GM12878 (cell line): ENCODE measurements around the gene MBD5.

Experiments
- ASH2L ChIP-seq: fragments of 300-600, 200-600 bp; sonication (generic); IDR thresholded peaks from 2 replicates; pipeline ENCODE4 v1.6.1; 2017; ENCODE audit warnings: low read depth, mild to moderate bottlenecking, borderline replicate concordance
- ATF7 ChIP-seq: fragments of 450-650 bp; IDR thresholded peaks from 2 replicates; pipeline ENCODE4 v1.6.1; 2016; ENCODE audit warnings: low read depth, mild to moderate bottlenecking
- CTCF ChIP-seq, 3 experiments: IDR thresholded peaks in 2 of 3; conservative IDR thresholded peaks in 1 of 3; 2 replicates each; pipeline ENCODE4 v1.5.1; 2011; ENCODE audit warnings: low read depth in 3 of 3, low read length in 3 of 3, mild to moderate bottlenecking in 3 of 3, control low read depth in 2 of 3, moderate library complexity in 2 of 3, inconsistent platforms in 1 of 3, mixed read lengths in 1 of 3; ENCODE audit not compliant: control insufficient read depth in 2 of 3, insufficient read depth in 1 of 3; ENCODE audit errors: extremely low read depth in 1 of 3
- EP300 ChIP-seq, 2 experiments: fragments of 150-350 bp in 1 of 2; IDR thresholded peaks; 2 replicates each; pipeline ENCODE4 v1.6.1; 2011 to 2012; ENCODE audit warnings: low read depth in 2 of 2, low read length in 2 of 2, borderline replicate concordance in 1 of 2, improper control_type of control experiment in 1 of 2, inconsistent platforms in 1 of 2; ENCODE audit not compliant: control insufficient read depth in 1 of 2
- EZH2 ChIP-seq: IDR thresholded peaks from 2 replicates; pipeline ENCODE4 v1.6.1; 2012; ENCODE audit warnings: low read depth, mild to moderate bottlenecking, control low read depth, inconsistent platforms, low read length, borderline replicate concordance; ENCODE audit not compliant: control insufficient read depth
- HCFC1 ChIP-seq: fragments of 150-350 bp; IDR thresholded peaks from 2 replicates; pipeline ENCODE4 v1.6.1; 2014; ENCODE audit warnings: low read length
- POLR2AphosphoS2 ChIP-seq: IDR thresholded peaks from 2 replicates; pipeline ENCODE4 v1.6.1; 2011; ENCODE audit warnings: low read depth, mild to moderate bottlenecking, low read length, improper control_type of control experiment, moderate library complexity
- POLR2AphosphoS5 ChIP-seq: IDR thresholded peaks from 2 replicates; pipeline ENCODE4 v1.6.1; 2011; ENCODE audit warnings: mild to moderate bottlenecking, low read length, inconsistent platforms
- SP1 ChIP-seq: IDR thresholded peaks from one replicate; pipeline ENCODE4 v1.6.1; 2011; ENCODE audit warnings: low read depth, low read length
- SUZ12 ChIP-seq: fragments of 200-600 bp; sonication (generic); IDR thresholded peaks from one replicate; pipeline ENCODE4 v1.6.1; 2018; ENCODE audit warnings: antibody characterized with exemption, mild to moderate bottlenecking; ENCODE audit not compliant: unreplicated experiment
- TCF12 ChIP-seq: IDR thresholded peaks from 2 replicates; pipeline ENCODE4 v1.6.1; 2011; ENCODE audit warnings: low read depth, mild to moderate bottlenecking, low read length
- TF ChIP-seq, protein P1 (sequence below): fragments of 450-650 bp; formaldehyde crosslinking; IDR thresholded peaks from 2 replicates; pipeline ENCODE4 v1.5.0; 2022; ENCODE audit warnings: mild to moderate bottlenecking, missing genetic modification characterization

GRCh38 chr2:148110184-148110583 lies 89.3 kb downstream of the MBD5 start:
- TF ChIP-seq, protein P1, sequence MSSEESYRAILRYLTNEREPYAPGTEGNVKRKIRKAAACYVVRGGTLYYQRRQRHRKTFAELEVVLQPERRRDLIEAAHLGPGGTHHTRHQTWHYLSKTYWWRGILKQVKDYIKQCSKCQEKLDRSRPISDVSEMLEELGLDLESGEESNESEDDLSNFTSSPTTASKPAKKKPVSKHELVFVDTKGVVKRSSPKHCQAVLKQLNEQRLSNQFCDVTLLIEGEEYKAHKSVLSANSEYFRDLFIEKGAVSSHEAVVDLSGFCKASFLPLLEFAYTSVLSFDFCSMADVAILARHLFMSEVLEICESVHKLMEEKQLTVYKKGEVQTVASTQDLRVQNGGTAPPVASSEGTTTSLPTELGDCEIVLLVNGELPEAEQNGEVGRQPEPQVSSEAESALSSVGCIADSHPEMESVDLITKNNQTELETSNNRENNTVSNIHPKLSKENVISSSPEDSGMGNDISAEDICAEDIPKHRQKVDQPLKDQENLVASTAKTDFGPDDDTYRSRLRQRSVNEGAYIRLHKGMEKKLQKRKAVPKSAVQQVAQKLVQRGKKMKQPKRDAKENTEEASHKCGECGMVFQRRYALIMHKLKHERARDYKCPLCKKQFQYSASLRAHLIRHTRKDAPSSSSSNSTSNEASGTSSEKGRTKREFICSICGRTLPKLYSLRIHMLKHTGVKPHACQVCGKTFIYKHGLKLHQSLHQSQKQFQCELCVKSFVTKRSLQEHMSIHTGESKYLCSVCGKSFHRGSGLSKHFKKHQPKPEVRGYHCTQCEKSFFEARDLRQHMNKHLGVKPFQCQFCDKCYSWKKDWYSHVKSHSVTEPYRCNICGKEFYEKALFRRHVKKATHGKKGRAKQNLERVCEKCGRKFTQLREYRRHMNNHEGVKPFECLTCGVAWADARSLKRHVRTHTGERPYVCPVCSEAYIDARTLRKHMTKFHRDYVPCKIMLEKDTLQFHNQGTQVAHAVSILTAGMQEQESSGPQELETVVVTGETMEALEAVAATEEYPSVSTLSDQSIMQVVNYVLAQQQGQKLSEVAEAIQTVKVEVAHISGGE (CRISPR knock-in tag): no peak
- TF ChIP-seq HCFC1: no peak
- TF ChIP-seq ASH2L: no peak
- no peak for TF ChIP-seq EP300 (IDR thresholded peaks at IDR 0.05; ENCODE audit: borderline replicate concordance in 1 of 2, control insufficient read depth in 1 of 2, low read depth in 2 of 2, low read length in 2 of 2)
- TF ChIP-seq EZH2: no peak
- no peak for TF ChIP-seq SUZ12
- no peak for TF ChIP-seq POLR2AphosphoS2
- no peak for TF ChIP-seq POLR2AphosphoS5
- TF ChIP-seq CTCF (IDR thresholded peaks at IDR 0.05 in 2 of 3, conservative IDR thresholded peaks at IDR 0.05 in 1 of 3; ENCODE audit: control insufficient read depth in 2 of 3, extremely low read depth in 1 of 3, insufficient read depth in 1 of 3, low read depth in 3 of 3, low read length in 3 of 3): no peak
- no peak for TF ChIP-seq ATF7
- TF ChIP-seq TCF12: no peak
- no peak for TF ChIP-seq SP1
